ENCODE measurements around the gene SCN2B.

SCN2B gene

GRCh38 chr11:118128721-118129470, 47.5 kb downstream of the SCN2B start:
- DNase-seq, result no peak

GRCh38 chr11:118128310-118128709, 48.1 kb downstream of the SCN2B start:
- no peak for DNase-seq

- DNase-seq, result no peak
Measured at GRCh38 chr11:118126082-118126838, 50.2 kb downstream of the SCN2B start.

- DNase-seq, result no peak
Measured at GRCh38 chr11:118124929-118125535, 51.4 kb downstream of the SCN2B start.

GRCh38 chr11:118120793-118121192, 55.6 kb downstream of the SCN2B start:
- no peak for DNase-seq

GRCh38 chr11:118117790-118118601, 58.4 kb downstream of the SCN2B start:
- DNase-seq, result no peak

- DNase-seq, result no peak
Measured at GRCh38 chr11:118115048-118115447, 61.4 kb downstream of the SCN2B start.

GRCh38 chr11:118114266-118114665, 62.2 kb downstream of the SCN2B start:
- no peak for DNase-seq

GRCh38 chr11:118112711-118113430, 63.6 kb downstream of the SCN2B start:
- no peak for DNase-seq

Data from 8988T (cell line).